MM.1S (cell line): ENCODE data around the gene TRAPPC10.
"Not testable (repeated sequence)": the region's sequence is repeated elsewhere in the genome, so short reads cannot be mapped to it uniquely, and the experiment has no call there.

Source experiments
- DNase-seq: peaks from one replicate; pipeline ENCODE4 v3.0.0-alpha.2; 2015
- H2AFZ ChIP-seq: fragments of 300-600 bp; sonication (generic); 2 replicates; pipeline ENCODE4 v1.6.0; 2016; ENCODE audit warnings: antibody characterized with exemption, low read length
- H3F3A ChIP-seq: fragments of 300-600 bp; sonication (generic); 2 replicates; pipeline ENCODE4 v1.6.1; 2016; ENCODE audit warnings: mild to moderate bottlenecking, antibody characterized with exemption, low read length, moderate library complexity, mixed read lengths; ENCODE audit not compliant: insufficient read depth
- H3K27ac ChIP-seq: fragments of 300-600 bp; sonication (generic); 2 replicates; pipeline ENCODE4 v1.5.1; 2016; ENCODE audit warnings: mild to moderate bottlenecking, low read length
- H3K27me3 ChIP-seq: fragments of 300-600 bp; sonication (generic); replicated peaks from 2 replicates; pipeline ENCODE4 v1.6.0; 2016; ENCODE audit warnings: low read length; ENCODE audit not compliant: insufficient read depth
- H3K36me3 ChIP-seq: fragments of 300-600 bp; sonication (generic); replicated peaks from 2 replicates; pipeline ENCODE4 v1.6.1; 2016; ENCODE audit warnings: mild to moderate bottlenecking, low read length, mixed read lengths; ENCODE audit not compliant: insufficient read depth
- H3K4me1 ChIP-seq: fragments of 300-600 bp; sonication (generic); 2 replicates; pipeline ENCODE4 v1.6.1; 2016; ENCODE audit warnings: low read length, mixed read lengths
- H3K4me2 ChIP-seq: fragments of 300-600 bp; sonication (generic); 2 replicates; pipeline ENCODE4 v1.6.0; 2016; ENCODE audit warnings: low read depth, low read length
- H3K4me3 ChIP-seq: fragments of 300-600 bp; sonication (generic); 2 replicates; pipeline ENCODE4 v1.5.1; 2016; ENCODE audit warnings: low read length, mixed read lengths
- H3K79me2 ChIP-seq: fragments of 300-600 bp; sonication (generic); 2 replicates; pipeline ENCODE4 v1.6.1; 2016; ENCODE audit warnings: mixed run types, low read length, mixed read lengths
- H3K9ac ChIP-seq: fragments of 300-600 bp; sonication (generic); 2 replicates; pipeline ENCODE4 v1.6.1; 2016; ENCODE audit warnings: low read length, mixed read lengths
- H3K9me2 ChIP-seq: fragments of 300-600 bp; sonication (generic); replicated peaks from 2 replicates; pipeline ENCODE4 v1.6.1; 2016; ENCODE audit warnings: mild to moderate bottlenecking, low read length, mixed read lengths; ENCODE audit not compliant: insufficient read depth
- H3K9me3 ChIP-seq: fragments of 300-600 bp; sonication (generic); replicated peaks from 2 replicates; pipeline ENCODE4 v1.6.1; 2016; ENCODE audit warnings: mild to moderate bottlenecking, low read length, mixed read lengths; ENCODE audit not compliant: insufficient read depth
- H4K20me1 ChIP-seq: fragments of 300-600 bp; sonication (generic); 2 replicates; pipeline ENCODE4 v1.6.1; 2016; ENCODE audit warnings: mild to moderate bottlenecking, low read length, moderate library complexity, mixed read lengths; ENCODE audit not compliant: insufficient read depth

TRAPPC10 gene

GRCh38 chr21:44140552-44140932 is 128.4 kb downstream of the TRAPPC10 start:
- H3K27ac ChIP-seq, H4K20me1 ChIP-seq, H3K9me2 ChIP-seq, H3K4me3 ChIP-seq, H2AFZ ChIP-seq, H3K4me1 ChIP-seq, H3K9me3 ChIP-seq, H3K27me3 ChIP-seq, H3K9ac ChIP-seq, H3F3A ChIP-seq, DNase-seq, H3K79me2 ChIP-seq, H3K4me2 ChIP-seq, H3K36me3 ChIP-seq: not testable (repeated sequence)

- not testable (repeated sequence) for H3K79me2 ChIP-seq, H3F3A ChIP-seq, H2AFZ ChIP-seq, H3K27me3 ChIP-seq, H3K9me2 ChIP-seq, H3K4me2 ChIP-seq, H3K9me3 ChIP-seq, H3K4me1 ChIP-seq, H3K9ac ChIP-seq, H3K36me3 ChIP-seq, H3K4me3 ChIP-seq, H4K20me1 ChIP-seq
- peak overlapping the region; percentile 35; the same call in 1 of the 2 replicates for H3K27ac ChIP-seq
- DNase-seq, result peak; percentile 5
Observed at GRCh38 chr21:44142470-44142869, 130.4 kb downstream of the TRAPPC10 start.

GRCh38 chr21:44143380-44143779 is 131.3 kb downstream of the TRAPPC10 start:
- not testable (repeated sequence) for H3K27me3 ChIP-seq, H3K9ac ChIP-seq, H3K36me3 ChIP-seq, H3K4me3 ChIP-seq, H4K20me1 ChIP-seq, H3K4me1 ChIP-seq, H2AFZ ChIP-seq, H3F3A ChIP-seq, H3K79me2 ChIP-seq, DNase-seq, H3K9me2 ChIP-seq, H3K9me3 ChIP-seq, H3K4me2 ChIP-seq
- H3K27ac ChIP-seq, result peak overlapping the region; percentile 72; the same call in 1 of the 2 replicates

- H3K9me2 ChIP-seq, H3K36me3 ChIP-seq, H2AFZ ChIP-seq, H3F3A ChIP-seq, H3K9me3 ChIP-seq, H3K4me3 ChIP-seq, H3K27me3 ChIP-seq, H3K4me2 ChIP-seq, H3K4me1 ChIP-seq, H3K79me2 ChIP-seq, H4K20me1 ChIP-seq: not testable (repeated sequence)
- peak; percentile 55 for DNase-seq
- H3K27ac ChIP-seq, result peak overlapping the region; percentile 72; the same call in 1 of the 2 replicates
- H3K9ac ChIP-seq, result peak overlapping the region; percentile 42; the same call in 1 of the 2 replicates
Observed at GRCh38 chr21:44143996-44144395, 131.9 kb downstream of the TRAPPC10 start.

GRCh38 chr21:44144784-44145602 is 132.9 kb downstream of the TRAPPC10 start:
- H3K27ac ChIP-seq, result peak overlapping the region; percentile 72; the same call in 1 of the 2 replicates
- not testable (repeated sequence) for H2AFZ ChIP-seq, H3K9me2 ChIP-seq, H3K36me3 ChIP-seq, H3F3A ChIP-seq, H3K4me1 ChIP-seq, DNase-seq, H3K9me3 ChIP-seq, H3K9ac ChIP-seq, H3K27me3 ChIP-seq, H4K20me1 ChIP-seq, H3K4me2 ChIP-seq, H3K79me2 ChIP-seq, H3K4me3 ChIP-seq

- H3K36me3 ChIP-seq, H3K9me3 ChIP-seq: not testable (repeated sequence)
- H3K27ac ChIP-seq, result peak overlapping the region; percentile 51; the same call in 1 of the 2 replicates
Observed at GRCh38 chr21:44145616-44146015, 133.5 kb downstream of the TRAPPC10 start.

GRCh38 chr21:44147108-44147507 is 135.0 kb downstream of the TRAPPC10 start:
- not testable (repeated sequence) for H2AFZ ChIP-seq, H3K9me3 ChIP-seq, H3K4me1 ChIP-seq, H3K9ac ChIP-seq, H3F3A ChIP-seq, H3K36me3 ChIP-seq, H3K9me2 ChIP-seq, H3K4me2 ChIP-seq, H3K27me3 ChIP-seq, H3K79me2 ChIP-seq, H4K20me1 ChIP-seq, H3K4me3 ChIP-seq, DNase-seq, H3K27ac ChIP-seq

More at GRCh38 chr21:44145616-44146015, 133.5 kb downstream of the TRAPPC10 start:
- H3K79me2 ChIP-seq, DNase-seq, H3F3A ChIP-seq, H3K27me3 ChIP-seq, H3K9ac ChIP-seq, H3K4me2 ChIP-seq, H2AFZ ChIP-seq, H3K9me2 ChIP-seq, H3K4me3 ChIP-seq, H3K4me1 ChIP-seq, H4K20me1 ChIP-seq: not testable (repeated sequence)

- not testable (repeated sequence) for H3F3A ChIP-seq, H3K4me3 ChIP-seq, H3K27ac ChIP-seq, H4K20me1 ChIP-seq, DNase-seq, H3K79me2 ChIP-seq, H2AFZ ChIP-seq, H3K9me3 ChIP-seq, H3K9me2 ChIP-seq, H3K27me3 ChIP-seq, H3K4me2 ChIP-seq, H3K36me3 ChIP-seq, H3K4me1 ChIP-seq, H3K9ac ChIP-seq
Observed at GRCh38 chr21:44150255-44150654, 138.1 kb downstream of the TRAPPC10 start.
